Suppressor macrophage treated with lipopolysaccharide for 4 hours (primary cell): ENCODE measurements around the gene DPPA4.

ENCODE experiments used
- DNase-seq: peaks from one replicate; pipeline ENCODE4 v3.0.0-alpha.2; 2020

Gene DPPA4

DNA sequence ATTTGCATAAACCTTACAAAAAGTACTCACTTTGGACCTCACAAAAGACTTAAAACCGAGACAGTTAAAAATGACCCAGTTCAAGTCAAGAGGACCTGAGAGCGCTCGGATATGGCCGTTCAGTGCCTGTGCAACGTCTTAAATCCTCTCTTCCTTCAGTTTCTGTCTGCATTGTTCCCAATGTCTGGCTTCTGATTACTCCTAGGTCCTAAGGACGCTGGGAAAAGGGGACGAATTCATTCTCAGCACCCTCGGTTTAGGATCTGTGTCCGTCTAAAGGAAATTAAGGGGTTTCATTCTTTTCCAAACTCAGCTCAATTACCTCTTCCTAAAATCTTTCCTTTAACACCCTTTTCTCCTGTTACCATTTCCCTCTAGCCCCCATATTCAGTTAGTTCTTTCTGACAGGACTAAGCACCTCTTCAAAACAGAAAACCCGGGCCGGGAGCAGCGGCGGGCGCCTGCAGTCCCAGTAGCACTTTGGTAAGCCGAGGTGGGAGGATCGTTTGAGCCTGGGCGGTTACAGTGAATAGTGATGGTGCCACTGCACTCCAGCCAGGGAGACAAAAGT lies 970 bp downstream of the DPPA4 start:
- DNase-seq = peak; percentile 29

DNA sequence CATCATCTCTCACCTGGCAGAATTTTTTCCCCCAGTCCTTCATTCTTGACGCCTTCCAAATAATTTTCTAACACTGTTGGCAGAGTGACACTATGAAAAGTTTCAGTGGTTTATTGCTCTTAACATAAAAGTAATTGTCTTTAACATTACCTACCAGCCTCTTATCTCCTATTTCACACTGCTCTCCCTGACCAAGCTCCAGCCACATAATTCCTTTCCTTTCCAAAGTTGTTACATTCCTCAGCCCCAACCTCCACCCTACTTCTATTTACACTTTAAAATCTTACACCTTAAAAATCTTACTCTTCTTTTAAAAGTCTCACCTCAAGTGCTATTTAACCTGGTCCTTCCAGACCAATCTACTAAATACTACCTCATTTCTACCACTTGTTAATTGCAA lies 2.8 kb downstream of the DPPA4 start:
- no peak for DNase-seq

DNA sequence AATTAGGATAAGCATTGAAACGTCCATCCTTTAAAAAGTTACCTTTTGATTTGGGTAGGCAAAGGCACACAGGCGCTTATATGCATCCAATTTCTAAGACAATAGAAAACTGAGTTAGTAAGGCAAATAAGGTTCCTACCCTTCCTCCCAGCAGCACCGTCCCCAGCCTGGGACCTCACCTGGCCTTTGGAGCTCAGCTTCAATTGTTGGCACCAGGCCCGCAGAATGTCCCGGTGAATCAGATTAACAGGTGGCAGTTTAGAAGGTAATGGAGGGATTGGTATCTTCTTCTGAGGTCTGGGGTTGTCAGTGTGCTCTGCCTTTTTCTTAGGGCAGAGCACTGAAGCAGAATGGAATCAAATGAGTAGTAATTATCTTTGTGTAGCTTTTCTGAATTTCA lies 5.7 kb downstream of the DPPA4 start:
- DNase-seq = no peak

DNA sequence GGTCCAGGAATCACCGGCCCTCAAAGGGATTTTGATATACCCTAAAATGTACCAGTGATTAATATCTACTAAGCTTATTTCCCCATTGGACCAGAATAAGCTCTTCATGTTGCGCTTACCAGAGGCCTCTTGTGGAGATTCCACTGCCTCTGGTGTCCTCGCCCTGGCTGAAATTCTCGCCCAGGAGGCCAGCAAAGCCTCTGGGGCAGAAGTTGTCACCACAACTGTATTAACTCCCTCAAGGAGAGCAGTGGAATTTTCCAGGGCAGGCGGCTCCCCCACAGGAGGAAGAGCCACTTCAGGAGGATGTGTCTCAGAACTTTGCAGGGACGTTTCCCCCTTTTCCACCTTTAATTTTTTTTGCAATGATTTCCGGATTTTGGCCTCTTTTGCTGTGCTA lies 6.9 kb downstream of the DPPA4 start:
- no peak for DNase-seq

DNA sequence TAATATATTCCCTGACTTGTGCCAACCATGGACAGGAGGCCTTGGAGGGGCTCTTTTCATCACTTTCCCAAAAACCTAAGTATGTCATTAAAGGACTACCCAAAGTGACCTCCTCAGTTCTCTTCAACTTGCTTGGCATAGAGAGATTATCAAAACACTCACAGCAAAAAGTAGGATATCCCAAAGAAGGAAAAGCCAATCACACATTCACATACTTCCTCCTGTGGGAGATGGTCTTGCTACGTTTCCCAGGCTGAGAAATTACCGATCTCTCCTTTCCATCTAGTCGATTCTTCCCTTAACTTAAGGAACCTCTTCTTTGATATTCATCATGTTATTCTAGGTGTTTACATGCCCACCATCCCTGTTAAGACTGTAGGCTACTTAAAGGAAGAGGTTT lies 9.1 kb downstream of the DPPA4 start:
- no peak for DNase-seq

DNA sequence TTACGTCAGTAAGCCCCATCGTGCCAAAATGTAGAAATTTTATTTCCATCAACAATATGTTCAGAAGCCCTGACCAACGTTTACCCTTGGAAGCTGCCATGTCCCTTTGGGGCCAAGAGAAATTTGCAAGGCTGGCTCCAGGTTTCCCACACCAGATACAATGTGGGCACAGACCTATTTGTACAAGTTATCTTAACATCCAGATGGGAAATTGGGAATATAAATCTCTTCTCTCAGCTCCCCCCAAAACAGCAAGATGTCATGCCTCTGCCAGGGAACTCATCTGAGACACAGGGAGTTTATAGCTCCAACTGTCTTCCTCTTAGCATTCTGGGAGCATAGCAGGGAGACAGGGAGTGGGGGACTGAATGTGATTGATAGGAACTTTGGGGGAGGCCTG lies 11.7 kb downstream of the DPPA4 start:
- no peak for DNase-seq

DNA sequence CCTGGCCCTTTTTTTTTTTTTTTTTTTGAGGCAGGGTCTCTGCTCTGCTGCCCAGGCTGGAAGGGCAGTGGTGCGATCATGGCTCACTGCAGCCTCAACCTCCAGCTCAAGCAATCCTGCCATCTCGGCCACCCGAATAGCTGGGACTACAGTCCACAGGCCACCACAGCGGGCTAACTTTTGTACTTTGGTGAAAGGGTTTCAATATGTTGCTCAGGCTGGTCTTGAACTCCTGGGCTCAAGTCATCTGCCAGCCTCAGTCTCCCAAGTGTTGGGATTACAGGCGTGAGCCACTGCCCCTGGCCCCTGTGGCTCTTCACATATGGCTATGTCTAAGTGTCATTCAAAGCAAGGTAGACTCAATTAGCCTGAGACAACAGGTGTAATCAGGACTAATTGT lies 12.2 kb downstream of the DPPA4 start:
- no peak for DNase-seq

DNA sequence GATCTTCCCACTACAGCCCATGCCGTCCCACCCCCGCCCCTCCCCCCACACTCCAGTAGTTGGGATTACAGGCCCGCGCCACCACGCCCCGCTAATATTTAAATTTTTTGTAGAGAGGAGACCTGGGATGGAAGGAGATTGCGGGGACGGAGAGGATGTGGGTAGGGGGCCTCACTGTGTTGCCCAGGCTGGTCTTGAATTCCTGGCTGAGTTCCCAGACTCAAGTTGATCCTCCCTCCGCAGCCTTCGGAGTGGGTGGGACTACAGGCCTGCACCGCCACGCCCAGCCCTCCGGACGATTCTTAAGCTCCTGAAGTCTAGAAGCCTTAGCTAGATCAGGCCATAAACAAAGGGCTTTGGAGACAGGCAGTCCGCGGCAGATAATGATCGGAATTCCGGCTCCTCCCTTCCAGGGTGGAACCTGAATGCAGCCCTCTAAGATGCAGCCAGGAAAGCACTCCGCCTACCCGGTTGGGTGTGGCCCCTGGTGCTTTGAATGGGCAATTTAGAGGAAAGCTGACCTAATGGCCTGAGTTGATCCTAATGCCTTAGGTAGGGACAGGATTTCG lies 21.1 kb downstream of the DPPA4 start, which contains the start of gene DPPA2:
DPPA2 (minus strand) TSS at position 356 of the 569 bp plus-strand sequence. CDS start 1,975 bp downstream, outside the sequence.
- no peak for DNase-seq

DNA sequence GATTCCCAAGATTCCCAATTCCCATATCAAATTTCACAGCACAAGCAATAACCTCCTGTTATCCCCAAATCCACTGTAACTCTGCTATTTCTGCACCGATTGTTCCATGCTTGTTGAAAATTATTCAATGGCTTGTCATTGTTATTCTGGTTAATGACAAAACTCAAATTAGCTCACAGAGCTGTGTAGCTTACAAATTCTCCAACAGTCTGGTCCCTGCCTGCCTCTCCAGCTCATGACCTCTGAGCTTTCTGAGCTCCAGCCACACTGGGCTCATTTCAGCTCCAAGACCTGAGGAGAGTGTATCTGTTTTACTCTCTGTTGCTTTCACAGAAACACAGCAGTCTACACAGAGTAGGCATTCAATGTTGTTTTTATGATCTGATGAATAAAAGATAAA lies 24.3 kb downstream of the DPPA4 start:
- no peak for DNase-seq

DNA sequence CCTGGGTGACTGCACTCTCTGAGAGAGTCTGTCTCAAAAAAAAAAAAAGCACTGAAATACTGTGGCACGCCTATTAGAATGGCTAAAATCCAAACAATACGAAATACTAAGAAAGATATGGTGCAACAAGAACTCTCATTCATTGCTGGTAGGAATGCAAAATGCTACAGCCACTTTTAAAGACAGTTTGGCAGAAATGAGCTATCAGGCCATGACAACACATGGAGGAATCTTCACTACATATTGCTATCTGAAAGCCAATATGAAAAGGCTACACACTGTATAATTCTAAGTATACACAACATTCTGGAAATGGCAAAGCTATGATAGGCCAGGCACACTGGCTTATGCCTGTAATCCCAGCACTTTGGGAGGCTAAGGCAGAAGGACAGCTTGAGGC lies 39.9 kb downstream of the DPPA4 start:
- no peak for DNase-seq

DNA sequence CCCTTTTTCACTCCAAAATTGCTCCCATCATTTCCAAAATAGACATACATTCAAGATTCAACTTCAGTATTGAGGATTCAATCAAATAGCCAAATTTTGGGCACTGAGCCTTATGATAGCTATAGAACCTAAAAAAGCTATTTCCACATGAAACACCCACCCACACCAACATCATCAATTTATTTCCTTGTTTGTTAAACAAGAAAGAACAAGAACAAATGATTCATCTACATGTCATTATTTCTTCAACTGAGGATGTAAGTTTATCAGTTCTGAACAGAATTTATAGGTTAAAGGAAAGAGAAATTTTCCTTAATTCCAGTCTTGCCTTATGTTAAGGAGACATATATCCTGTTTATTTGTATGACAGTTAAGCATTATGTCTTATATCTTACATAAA lies 53.3 kb downstream of the DPPA4 start:
- DNase-seq = no peak

DNA sequence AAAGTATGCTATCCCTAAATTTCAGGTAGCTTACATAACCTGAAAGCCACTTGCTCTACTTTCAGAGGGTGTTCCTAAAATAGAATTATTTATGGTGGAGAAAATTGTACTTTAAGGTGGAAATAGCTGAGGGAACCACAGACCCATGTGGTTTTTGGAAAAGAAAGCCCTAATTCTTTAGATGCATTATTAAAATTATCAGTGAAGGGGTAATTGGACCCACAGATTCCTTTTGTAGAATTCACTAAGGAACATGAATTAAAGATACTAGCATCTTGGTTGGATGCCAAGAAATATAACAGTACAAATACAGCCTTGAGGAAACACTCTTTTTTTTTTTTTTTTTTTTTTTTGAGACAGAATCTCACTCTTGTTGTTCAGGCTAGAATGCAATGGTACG lies 58.8 kb downstream of the DPPA4 start:
- no peak for DNase-seq

DNA sequence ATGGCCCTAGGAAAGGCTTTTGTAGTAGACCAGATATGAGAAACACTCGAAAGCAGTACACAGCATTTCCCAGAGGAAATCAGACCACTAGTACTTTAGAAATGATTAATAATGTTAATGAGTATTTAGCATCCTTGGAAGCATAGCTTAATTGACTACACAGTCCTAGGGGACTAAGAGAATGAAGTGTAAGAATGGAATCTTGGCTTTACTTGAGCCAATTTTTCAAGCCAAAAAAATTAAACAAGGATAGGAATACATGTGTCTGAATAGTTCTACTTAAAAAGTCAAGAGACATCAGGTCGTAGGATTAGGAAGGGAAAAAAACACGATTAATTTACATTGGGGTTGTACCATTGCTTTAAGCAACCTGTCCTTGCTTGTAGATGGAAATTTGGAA lies 59.2 kb downstream of the DPPA4 start:
- no peak for DNase-seq
